OCI-M2 (cell line): ENCODE results near the gene CYFIP2.

ENCODE experiments used
- DNase-seq: peaks from one replicate; lab custom pipeline; 2025; ENCODE audit not compliant: unreplicated experiment; lab: John Stamatoyannopoulos, UW

CYFIP2 gene

GRCh38 chr5:157352756-157353340 is 86.9 kb downstream of the CYFIP2 start:
- DNase-seq, result no peak

DNA sequence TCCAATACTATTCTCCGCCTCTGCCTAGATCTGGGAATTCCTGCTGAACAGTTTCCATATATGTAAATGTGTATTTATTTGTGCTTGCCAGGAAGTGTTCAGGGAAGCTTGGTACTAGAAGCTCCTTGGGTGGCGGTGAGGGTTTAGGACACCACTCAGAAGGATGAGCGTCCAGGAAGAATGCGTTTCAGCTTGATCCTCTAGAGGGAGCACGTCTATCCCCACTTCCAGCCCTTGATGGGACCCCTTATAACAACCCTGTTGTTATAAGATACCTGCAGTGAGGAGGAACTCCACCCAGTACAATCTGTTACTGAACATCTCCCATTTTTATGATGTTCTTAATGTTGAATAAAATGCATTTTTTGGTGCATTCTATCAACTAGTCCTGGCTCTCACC is 88.9 kb downstream of the CYFIP2 start:
- no peak for DNase-seq

DNA sequence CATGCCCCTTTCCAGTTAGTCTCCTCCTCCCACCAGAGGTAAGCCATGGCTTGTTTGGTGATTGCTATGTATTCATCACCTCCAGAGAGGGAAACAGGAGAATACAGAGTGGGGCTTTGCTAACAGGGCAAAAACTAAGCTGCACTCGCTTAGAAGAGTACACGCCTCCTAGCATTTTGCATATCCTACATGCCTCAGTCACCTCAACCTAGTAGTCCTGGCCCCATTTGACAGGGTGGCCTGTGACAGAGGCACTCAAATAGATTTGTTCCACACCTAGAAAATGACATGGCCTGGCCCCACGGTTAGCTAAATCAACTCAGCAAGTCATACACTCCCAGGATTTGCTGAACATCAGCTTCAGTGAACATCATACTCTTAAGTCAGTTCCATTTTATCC is 90.7 kb downstream of the CYFIP2 start:
- DNase-seq, result no peak

GRCh38 chr5:157357823-157358222 is 91.9 kb downstream of the CYFIP2 start:
- DNase-seq, result no peak

DNA sequence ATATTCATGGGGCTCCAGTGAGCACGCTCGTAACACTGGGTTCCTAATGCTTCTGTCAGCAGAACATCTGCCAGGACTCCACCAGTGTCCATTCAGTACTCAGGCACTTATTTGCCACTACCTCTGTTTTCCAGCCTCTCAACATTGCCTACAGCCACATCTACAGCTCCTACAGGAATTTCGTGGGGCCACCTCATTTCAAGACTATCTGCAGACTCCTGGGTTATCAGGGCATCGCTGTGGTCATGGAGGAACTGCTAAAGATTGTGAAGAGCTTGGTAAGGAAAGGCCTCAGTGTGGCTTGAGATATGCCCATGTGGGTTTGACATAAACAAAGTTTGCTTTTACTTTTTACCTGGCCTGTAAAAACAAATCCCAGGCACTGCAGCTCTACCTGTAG is 92.9 kb downstream of the CYFIP2 start:
- no peak for DNase-seq

- DNase-seq, result no peak
Measured at GRCh38 chr5:157359356-157360055, 93.6 kb downstream of the CYFIP2 start.

DNA sequence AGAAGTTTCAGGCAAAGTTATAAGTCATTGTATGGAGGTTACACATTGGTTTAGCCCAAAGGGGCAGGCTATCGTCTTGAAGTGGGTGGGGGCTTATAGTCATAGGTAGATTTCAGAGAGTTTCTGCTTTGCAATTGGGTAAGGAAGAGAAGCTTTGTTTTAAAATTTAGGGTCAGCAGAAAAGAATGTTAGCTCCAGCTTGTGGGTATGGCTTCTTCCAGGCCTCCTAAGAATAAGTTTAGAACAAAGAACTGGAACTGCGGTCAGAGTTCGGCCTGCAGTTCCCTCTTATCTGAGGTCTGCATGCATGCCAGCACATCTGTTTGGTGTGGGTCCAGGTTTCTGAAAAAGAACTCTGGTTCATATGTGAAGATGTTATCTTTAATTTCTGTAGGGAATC is 96.1 kb downstream of the CYFIP2 start:
- DNase-seq, result no peak

DNA sequence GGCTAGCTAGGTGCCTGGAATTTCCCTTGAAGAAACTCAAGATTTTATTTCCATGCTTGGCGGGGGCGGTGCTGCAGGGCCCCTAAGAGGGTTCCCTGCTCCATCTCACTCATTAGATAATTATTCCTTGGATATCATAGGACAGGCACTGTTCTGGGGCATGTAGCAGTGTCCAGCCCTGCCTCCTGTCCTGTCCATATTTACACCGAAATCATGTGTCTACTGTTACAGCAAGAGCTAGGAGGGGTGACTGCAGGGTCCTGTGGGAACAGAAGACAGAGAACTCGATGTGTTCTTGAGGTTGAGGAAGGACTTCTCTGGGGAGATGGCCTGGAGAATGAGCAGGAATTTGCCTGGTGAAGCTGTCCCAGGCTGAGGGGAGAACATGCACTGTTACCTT is 96.6 kb downstream of the CYFIP2 start:
- DNase-seq, result no peak

DNA sequence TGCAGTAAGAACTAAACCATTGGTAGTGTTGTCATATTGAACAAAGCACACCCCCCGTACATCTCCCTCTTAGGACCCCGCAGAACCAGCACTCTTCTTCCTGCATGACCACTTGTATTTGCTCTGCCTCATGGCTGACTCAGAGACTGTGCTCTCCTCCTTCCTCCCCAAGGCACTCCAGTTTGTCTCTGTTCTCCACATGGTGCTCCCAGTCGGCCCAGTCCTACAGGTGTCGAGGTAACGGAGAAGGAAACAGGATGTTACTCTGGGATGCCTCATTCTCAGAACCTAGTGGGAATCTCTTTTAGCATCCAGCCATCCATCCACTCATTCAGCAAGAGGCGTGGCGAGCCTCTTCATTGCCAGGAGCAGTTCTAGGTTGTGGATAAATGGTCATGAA is 97.1 kb downstream of the CYFIP2 start:
- no peak for DNase-seq

DNA sequence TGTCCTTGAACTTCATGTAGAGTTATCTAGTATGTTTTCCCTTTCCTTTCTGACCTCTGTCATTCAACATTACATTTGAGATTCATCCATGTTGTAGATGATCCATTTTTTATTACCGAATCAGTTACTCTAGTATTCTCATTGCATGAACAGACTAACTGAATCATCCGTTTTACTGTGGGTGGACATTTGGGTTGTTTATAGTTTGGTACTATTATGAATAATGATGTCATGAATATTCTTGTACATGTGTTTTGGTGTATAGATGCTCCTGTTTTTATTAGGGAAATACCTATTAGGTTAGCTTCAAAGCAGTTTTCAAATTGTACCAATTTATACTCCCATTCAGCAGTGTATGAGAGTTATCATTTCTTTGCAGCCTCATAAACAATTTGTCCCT is 99.8 kb downstream of the CYFIP2 start:
- no peak for DNase-seq

GRCh38 chr5:157366741-157367674 is 101.1 kb downstream of the CYFIP2 start:
- DNase-seq, result no peak

DNA sequence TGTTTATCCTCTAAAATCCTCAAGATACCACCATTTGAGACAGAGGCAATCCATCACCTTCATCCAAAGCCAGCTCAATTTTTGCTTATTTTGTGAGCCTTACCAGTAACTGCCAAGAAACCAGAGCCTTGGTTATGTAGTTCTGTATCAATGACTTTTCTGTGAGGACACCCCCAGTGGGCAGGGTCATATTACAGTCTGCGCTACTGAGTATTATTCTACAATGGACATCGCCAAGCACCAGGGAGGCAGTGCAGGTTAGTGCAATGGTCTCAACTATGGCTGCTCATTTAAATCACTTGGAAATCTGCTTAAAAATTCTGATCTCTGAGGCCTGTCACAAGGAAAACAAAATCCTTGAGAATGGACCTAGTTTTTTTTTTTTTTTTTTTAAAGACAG is 103.6 kb downstream of the CYFIP2 start:
- no peak for DNase-seq

GRCh38 chr5:157370967-157371366 is 105.0 kb downstream of the CYFIP2 start:
- DNase-seq, result no peak

DNA sequence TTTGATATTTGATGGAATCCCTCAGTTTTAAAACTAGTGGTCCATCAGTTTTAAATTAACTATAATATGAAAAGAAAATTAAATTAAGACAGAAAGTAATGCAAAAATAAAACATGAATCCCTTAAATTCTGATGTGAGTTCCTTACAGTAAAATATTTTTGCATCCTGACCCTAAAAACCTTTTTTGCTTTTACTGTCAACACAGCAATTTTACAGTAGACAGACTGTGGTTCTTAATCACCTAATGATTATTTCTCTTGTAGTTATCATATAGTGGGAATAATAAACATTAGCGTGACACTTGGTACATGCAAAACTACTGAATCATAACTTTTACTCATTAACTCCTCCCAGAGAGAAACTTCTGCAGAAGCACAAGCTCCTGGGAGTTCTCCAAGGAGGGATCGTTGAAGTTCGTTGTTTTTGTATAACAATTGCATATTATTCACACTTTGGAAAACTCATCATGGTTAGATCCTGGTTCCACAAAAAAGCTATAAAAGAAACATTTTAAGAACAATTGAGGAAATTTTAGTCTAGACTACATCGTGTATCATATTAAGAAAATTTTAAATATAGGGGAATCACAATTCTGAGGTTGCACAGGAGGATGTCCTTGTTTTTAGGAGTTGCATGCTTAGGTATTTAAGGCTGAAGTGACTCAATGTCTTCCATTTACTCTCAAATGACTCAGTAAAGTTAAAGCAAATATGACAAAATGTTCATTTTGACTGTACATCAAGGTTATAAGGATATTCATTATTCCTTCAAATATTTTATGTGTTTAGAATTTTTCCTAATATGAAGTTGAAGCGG is 105.9 kb downstream of the CYFIP2 start:
- DNase-seq, result no peak

- no peak for DNase-seq
Measured at GRCh38 chr5:157372472-157372822, 106.5 kb downstream of the CYFIP2 start.

GRCh38 chr5:157378509-157378908 is 112.6 kb downstream of the CYFIP2 start:
- DNase-seq, result no peak

DNA sequence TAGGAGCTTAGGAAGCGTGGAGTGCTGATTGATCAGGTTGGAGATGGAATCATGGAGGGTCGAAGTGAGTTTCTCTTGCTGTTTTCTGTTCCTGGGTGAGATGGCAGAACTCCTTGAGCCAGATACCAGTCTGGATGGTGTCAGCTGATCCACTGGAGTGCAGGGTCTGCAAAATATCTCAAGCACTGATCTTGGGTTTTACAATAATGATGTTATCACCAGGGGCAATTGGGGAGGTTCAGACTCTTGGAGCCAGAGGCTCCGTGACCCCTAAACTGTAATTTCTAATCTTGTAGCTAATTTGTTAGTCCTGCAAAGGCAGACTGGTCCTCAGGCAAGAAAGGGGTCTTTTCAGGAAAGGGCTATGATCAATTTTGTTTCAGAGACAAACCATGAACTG is 114.1 kb downstream of the CYFIP2 start:
- DNase-seq, result no peak

- no peak for DNase-seq
Measured at GRCh38 chr5:157381746-157382145, 115.8 kb downstream of the CYFIP2 start.

DNA sequence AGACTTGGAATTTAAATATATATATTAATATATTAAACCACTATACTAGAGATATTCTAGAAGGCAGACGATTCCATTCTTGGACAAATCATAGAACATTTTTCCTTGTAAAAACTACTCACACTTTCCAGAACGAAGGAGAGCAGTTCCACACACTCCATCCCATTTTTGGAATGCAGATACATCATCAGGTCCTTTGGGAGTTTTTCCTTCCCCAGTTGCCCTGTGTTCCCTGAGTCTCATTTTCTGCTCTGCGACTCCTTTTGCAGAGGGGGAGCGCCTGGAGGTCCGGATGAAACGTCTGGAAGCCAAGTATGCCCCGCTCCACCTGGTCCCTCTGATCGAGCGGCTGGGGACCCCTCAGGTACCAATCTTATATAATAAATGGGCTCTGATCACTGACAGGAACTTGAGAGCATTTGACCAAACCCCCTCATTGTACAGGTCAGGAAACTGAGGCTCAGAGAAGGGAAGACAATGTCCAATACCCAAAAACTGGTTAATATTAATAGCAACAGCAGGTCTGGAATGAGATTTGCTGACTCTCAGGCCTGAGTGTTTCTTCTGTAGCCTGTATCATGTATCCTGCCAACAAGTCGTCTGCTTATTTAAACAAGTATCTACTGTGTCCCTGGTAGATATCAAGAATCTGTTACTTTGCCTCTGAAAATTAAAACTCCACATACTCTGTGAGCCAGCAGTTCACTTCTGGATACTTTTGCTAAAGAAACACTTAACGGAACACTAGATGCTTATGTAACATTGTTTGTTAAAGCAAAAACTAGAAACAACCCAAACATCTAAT is 117.3 kb downstream of the CYFIP2 start:
- no peak for DNase-seq

DNA sequence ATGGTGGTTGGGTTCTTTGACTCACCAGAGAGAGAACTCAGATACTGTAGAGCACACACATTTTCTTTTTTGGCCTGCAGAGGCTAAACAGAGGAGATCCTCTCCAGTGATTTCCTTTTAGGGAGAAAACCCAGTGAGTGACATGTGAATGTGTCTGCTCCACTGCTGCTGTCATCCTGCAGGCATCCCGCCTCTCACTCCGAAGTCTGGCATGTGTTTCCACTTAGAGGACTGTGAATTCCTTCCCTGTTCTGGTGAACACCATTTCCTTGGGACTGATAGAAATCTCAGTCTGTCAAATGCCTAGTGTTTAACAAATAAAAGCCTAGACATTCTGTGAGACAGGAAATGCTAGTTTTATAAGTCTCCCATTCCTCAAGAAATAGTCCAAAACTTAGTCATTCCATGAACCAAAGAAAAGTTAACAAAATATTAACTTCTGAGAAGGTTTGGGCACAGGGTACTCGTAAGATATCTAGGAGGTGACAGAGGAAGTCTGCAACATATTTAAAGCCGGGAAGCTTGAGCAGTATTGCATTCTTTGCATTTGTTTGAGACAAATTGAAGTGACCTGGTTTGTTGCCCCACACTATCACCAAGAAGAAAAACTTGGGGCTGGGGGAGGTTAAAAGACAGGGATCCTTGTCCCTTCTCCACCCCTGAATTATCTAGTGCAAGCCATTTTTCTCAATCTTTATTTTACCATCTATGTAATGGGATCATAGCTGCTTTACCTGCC is 119.2 kb downstream of the CYFIP2 start:
- no peak for DNase-seq
